OCI-LY3 (cell line): ENCODE results near the gene HBP1.

Experiments used
- EZH2phosphoT487 ChIP-seq: fragments of 200-600 bp; shearing (Covaris generic); IDR thresholded peaks from 2 replicates; pipeline ENCODE4 v1.6.1; 2018; ENCODE audit warnings: antibody characterized with exemption, mixed run types, low read depth
- TF ChIP-seq, protein P1 (sequence below): fragments of 200-600, 300-600 bp; sonication (generic); IDR thresholded peaks from 2 replicates; pipeline ENCODE4 v1.5.1; 2014; ENCODE audit warnings: antibody characterized with exemption, low read length, low read depth

DNA sequence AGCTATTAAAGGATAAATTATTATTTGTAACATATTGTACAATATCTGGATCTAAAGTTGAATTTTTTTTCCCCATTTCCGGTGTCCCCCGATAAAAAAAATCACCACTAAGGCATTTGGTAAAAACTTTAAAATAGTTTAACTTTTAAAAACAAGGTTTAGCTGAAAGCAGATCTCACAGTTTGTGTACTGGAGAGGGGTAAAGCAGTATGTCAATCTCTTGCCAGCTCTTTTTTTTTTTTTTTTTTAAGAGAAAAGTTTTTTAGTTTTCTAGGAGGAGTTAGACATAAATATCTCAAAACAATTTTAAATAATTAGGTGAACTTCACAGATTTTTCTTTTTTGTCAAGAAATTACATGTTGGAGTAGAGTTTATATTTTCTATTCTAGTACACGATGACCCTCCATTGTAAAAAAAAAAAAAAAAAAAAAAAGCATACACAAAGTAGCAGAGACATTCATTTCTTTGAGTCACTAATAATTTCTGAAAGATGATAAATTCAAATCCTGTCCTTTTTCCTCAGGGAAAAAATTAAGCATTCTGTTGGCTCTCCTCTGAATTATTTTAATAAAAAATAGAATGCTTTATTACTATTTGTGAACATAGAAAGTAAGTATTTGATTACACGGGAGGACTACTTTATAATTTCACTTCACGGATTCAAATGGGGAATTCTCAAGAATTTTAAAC is 1.9 kb upstream of the HBP1 start:
- TF ChIP-seq, protein P1, sequence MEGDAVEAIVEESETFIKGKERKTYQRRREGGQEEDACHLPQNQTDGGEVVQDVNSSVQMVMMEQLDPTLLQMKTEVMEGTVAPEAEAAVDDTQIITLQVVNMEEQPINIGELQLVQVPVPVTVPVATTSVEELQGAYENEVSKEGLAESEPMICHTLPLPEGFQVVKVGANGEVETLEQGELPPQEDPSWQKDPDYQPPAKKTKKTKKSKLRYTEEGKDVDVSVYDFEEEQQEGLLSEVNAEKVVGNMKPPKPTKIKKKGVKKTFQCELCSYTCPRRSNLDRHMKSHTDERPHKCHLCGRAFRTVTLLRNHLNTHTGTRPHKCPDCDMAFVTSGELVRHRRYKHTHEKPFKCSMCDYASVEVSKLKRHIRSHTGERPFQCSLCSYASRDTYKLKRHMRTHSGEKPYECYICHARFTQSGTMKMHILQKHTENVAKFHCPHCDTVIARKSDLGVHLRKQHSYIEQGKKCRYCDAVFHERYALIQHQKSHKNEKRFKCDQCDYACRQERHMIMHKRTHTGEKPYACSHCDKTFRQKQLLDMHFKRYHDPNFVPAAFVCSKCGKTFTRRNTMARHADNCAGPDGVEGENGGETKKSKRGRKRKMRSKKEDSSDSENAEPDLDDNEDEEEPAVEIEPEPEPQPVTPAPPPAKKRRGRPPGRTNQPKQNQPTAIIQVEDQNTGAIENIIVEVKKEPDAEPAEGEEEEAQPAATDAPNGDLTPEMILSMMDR = no peak
- no peak for TF ChIP-seq EZH2phosphoT487
